Non-pigmented ciliary epithelial cell (primary cell): Measurements from ENCODE around the gene PA2G4.
"Not testable (repeated sequence)": the region's sequence is repeated elsewhere in the genome, so short reads cannot be mapped to it uniquely, and the experiment has no call there.

Source experiments
- DNase-seq: peaks from one replicate; pipeline ENCODE4 v3.0.0-alpha.2; 2010; ENCODE audit warnings: low read depth

The PA2G4 gene

DNA sequence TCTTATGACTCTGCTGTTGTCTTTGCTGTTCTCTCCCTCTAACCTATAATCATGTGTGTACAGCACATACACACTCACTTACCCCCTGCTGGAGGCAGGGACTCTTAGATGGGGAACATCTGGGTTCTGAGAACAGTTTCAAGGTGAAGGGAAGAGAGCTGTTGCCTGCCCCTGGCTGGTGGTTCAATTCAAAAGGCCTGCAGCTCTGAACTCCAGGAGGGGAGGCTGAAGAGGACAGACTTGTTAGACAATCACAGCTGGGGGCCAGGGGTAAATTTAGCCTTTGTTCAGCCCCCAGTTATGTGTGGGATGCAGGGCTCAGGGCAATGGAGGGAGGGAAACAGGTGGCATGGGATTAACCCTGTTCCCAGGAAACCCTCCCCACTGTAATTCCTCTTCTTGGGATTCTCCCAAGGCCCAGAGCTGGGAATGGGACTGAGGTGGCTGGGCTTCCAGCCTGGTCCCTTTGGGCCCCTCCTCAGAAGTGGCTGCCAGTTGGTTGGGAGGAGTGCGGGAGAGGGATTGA is 50.0 kb downstream of the PA2G4 start:
- DNase-seq, result no peak

GRCh38 chr12:56154818-56155217 is 50.5 kb downstream of the PA2G4 start:
- DNase-seq, result no peak

- DNase-seq, result no peak
Observed at GRCh38 chr12:56155256-56155845, 51.0 kb downstream of the PA2G4 start.

- not testable (repeated sequence) for DNase-seq
Observed at GRCh38 chr12:56156464-56157200, 52.3 kb downstream of the PA2G4 start.

GRCh38 chr12:56157201-56158028 is 53.1 kb downstream of the PA2G4 start:
- peak; percentile 50 for DNase-seq

- peak; percentile 93 for DNase-seq
Observed at GRCh38 chr12:56158029-56158925, 53.9 kb downstream of the PA2G4 start, which contains the start of gene MYL6. Gene MYL6 (plus strand): TSS chr12:56158359. CDS start chr12:56158402, 43 bp downstream.

GRCh38 chr12:56158926-56159461 is 54.6 kb downstream of the PA2G4 start:
- no peak for DNase-seq

DNA sequence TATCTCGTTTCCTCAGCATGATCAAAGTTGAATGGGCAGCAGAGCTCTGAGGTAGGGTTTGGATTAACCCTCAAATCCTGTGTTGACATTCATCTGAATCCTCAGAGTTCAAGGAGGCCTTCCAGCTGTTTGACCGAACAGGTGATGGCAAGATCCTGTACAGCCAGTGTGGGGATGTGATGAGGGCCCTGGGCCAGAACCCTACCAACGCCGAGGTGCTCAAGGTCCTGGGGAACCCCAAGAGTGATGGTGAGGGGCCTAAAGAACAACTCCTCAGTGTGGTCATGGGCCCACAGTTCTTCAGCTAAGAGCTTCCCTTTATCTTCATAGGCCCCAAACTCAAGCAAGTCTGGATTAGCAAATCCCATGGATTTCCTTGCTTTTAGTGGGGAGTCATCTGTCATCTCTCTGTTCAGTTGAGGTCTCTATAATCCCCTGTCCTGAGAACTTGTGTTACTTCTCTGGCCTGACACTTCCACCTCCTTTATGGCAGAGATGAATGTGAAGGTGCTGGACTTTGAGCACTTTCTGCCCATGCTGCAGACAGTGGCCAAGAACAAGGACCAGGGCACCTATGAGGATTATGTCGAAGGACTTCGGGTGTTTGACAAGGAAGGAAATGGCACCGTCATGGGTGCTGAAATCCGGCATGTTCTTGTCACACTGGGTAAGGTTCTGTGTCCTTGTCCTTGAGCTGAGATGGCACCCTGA is 55.3 kb downstream of the PA2G4 start:
- DNase-seq, result no peak

DNA sequence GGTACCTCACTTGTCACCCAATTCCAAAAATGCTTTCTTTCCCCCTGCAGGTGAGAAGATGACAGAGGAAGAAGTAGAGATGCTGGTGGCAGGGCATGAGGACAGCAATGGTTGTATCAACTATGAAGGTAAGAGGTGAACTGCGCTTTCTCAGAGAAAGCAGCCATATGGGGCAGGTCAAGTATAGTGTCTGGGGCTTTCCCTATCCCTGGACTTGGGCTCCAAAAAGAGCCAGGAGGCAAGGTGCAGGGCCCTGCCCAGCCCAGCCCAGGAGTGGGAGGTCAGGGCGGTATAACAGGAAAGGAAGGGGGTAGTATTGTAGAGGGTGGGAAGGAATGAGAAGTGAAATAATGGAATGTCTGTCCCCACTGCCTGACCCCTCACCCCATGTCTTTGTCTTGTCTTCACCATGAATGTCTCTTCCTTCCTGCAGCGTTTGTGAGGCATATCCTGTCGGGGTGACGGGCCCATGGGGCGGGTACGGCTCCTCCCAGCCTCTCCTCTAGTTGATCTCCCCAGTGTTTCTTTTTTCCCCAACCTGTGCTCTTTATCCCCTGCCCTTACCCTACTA is 55.9 kb downstream of the PA2G4 start:
- DNase-seq, result no peak

- no peak for DNase-seq
Observed at GRCh38 chr12:56160894-56161689, 56.7 kb downstream of the PA2G4 start.

GRCh38 chr12:56161690-56162351 is 57.5 kb downstream of the PA2G4 start:
- DNase-seq, result no peak

- no peak for DNase-seq
Observed at GRCh38 chr12:56162468-56163290, 58.3 kb downstream of the PA2G4 start.
